Karpas-422 (cell line): ENCODE data around the gene GJB5. TPM values are rescaled to one million over a fixed set of nuclear protein-coding genes. Genes with fewer than 3 reads are reported as not detected.

ENCODE experiments used
- DNase-seq: peaks from one replicate; pipeline ENCODE4 v3.0.0-alpha.2; 2015
- H2AFZ ChIP-seq: fragments of 200-600 bp; sonication (generic); 2 replicates; pipeline ENCODE4 v1.6.1; 2014; ENCODE audit warnings: antibody characterized with exemption, low read length, mixed read lengths
- H3K27ac ChIP-seq: fragments of 200-600 bp; sonication (generic); 2 replicates; pipeline ENCODE4 v1.5.1; 2014; ENCODE audit warnings: mild to moderate bottlenecking, low read length, moderate library complexity
- H3K27me3 ChIP-seq: fragments of 200-600 bp; sonication (generic); 2 replicates; pipeline ENCODE4 v1.6.1; 2014; ENCODE audit warnings: low read length, mixed read lengths
- H3K36me3 ChIP-seq: fragments of 200-600 bp; sonication (generic); 2 replicates; pipeline ENCODE4 v1.6.1; 2014; ENCODE audit warnings: low read length, mixed read lengths; ENCODE audit not compliant: insufficient read depth
- H3K4me1 ChIP-seq: fragments of 200-600 bp; sonication (generic); 2 replicates; pipeline ENCODE4 v1.6.1; 2014; ENCODE audit warnings: mild to moderate bottlenecking, low read length, mixed read lengths
- H3K4me2 ChIP-seq: fragments of 200-600 bp; sonication (generic); 2 replicates; pipeline ENCODE4 v1.6.1; 2014; ENCODE audit warnings: low read length, low read depth, mild to moderate bottlenecking; ENCODE audit not compliant: poor library complexity, severe bottlenecking
- H3K4me3 ChIP-seq: fragments of 200-600 bp; sonication (generic); 2 replicates; pipeline ENCODE4 v1.5.1; 2014; ENCODE audit warnings: mild to moderate bottlenecking, antibody characterized with exemption, low read length, mixed read lengths
- H3K79me2 ChIP-seq: fragments of 200-600 bp; sonication (generic); 2 replicates; pipeline ENCODE4 v1.6.1; 2014; ENCODE audit warnings: mild to moderate bottlenecking, low read length, mixed read lengths
- H3K9ac ChIP-seq: fragments of 200-600 bp; sonication (generic); 2 replicates; pipeline ENCODE4 v1.6.0; 2014; ENCODE audit warnings: low read length
- H3K9me2 ChIP-seq: fragments of 200-600 bp; sonication (generic), shearing (Covaris generic); replicated peaks from 2 replicates; pipeline ENCODE4 v1.6.0; 2014; ENCODE audit warnings: mild to moderate bottlenecking, low read length, moderate library complexity; ENCODE audit not compliant: insufficient read depth
- H3K9me3 ChIP-seq: fragments of 300-700, 200-600 bp; sonication (generic); 2 replicates; pipeline ENCODE4 v1.6.1; 2014; ENCODE audit warnings: low read length, mixed read lengths
- H4K20me1 ChIP-seq: fragments of 200-600 bp; sonication (generic); 2 replicates; pipeline ENCODE4 v1.6.1; 2014; ENCODE audit warnings: mild to moderate bottlenecking, antibody characterized with exemption, low read length, low read depth; ENCODE audit not compliant: insufficient read depth
- total RNA-seq: library from RNA; depleted of rRNA; stranded (reverse); fragments of >200 nt; shearing (Covaris generic); gene quantifications from 2 replicates; pipeline ENCODE4 v1.2.3, GENCODE V29; 2014; ENCODE audit warnings: low replicate concordance

Gene GJB5
- total RNA-seq, 1 experiment from 2014 or later = not detected

- Histone ChIP-seq H3K9ac (no peak overlapping the region), H3K36me3 (no peaks in the 10 kb centered on the region), H3K9me2 (no peaks in the 10 kb centered on the region), H3K9me3 (no peaks in the 10 kb centered on the region), H3K4me2 (no peak overlapping the region), H3K27me3 (no peaks in the 10 kb centered on the region), H4K20me1 (no peaks in the 10 kb centered on the region), H3K79me2 (no peaks in the 10 kb centered on the region), H2AFZ (no peak overlapping the region), H3K4me1 (no peaks in the 10 kb centered on the region), H3K27ac (no peak overlapping the region), H3K4me3 (no peak overlapping the region)
- DNase-seq = no peak
Observed at GRCh38 chr1:34746785-34747637, 7.8 kb upstream of the GJB5 start.

GRCh38 chr1:34747638-34747941 is 7.3 kb upstream of the GJB5 start:
- Histone ChIP-seq H3K79me2 (no peaks in the 10 kb centered on the region), H3K9me3 (no peaks in the 10 kb centered on the region), H3K9me2 (no peaks in the 10 kb centered on the region), H3K27me3 (no peaks in the 10 kb centered on the region), H3K36me3 (no peaks in the 10 kb centered on the region), H3K4me2 (no peak overlapping the region), H3K27ac (no peak overlapping the region), H2AFZ (no peak overlapping the region), H3K4me3 (no peak overlapping the region), H3K9ac (no peak overlapping the region), H4K20me1 (no peaks in the 10 kb centered on the region), H3K4me1 (no peaks in the 10 kb centered on the region)
- DNase-seq = no peak

GRCh38 chr1:34749992-34750391 is 4.9 kb upstream of the GJB5 start:
- Histone ChIP-seq H2AFZ (no peak overlapping the region), H3K4me3 (no peak overlapping the region), H4K20me1 (no peaks in the 10 kb centered on the region), H3K79me2 (no peaks in the 10 kb centered on the region), H3K4me1 (no peaks in the 10 kb centered on the region), H3K4me2 (no peak overlapping the region), H3K9me3 (no peaks in the 10 kb centered on the region), H3K9me2 (no peaks in the 10 kb centered on the region), H3K9ac (no peak overlapping the region), H3K27ac (no peak overlapping the region), H3K27me3 (no peaks in the 10 kb centered on the region; the same call in 1 of the 2 replicates), H3K36me3 (no peaks in the 10 kb centered on the region)
- DNase-seq = no peak

GRCh38 chr1:34750610-34751009 is 4.2 kb upstream of the GJB5 start:
- DNase-seq = no peak
- Histone ChIP-seq H3K27me3 (no peaks in the 10 kb centered on the region; the same call in 1 of the 2 replicates), H3K27ac (no peak overlapping the region), H3K4me2 (no peak overlapping the region), H3K9me2 (no peaks in the 10 kb centered on the region), H3K9ac (no peak overlapping the region), H3K36me3 (no peaks in the 10 kb centered on the region), H3K9me3 (no peaks in the 10 kb centered on the region), H2AFZ (no peak overlapping the region), H4K20me1 (no peaks in the 10 kb centered on the region), H3K4me3 (no peak overlapping the region), H3K79me2 (no peaks in the 10 kb centered on the region), H3K4me1 (no peaks in the 10 kb centered on the region)

GRCh38 chr1:34753163-34753562 is 1.7 kb upstream of the GJB5 start:
- Histone ChIP-seq H3K9me2 (no peaks in the 10 kb centered on the region), H3K9me3 (no peaks in the 10 kb centered on the region), H3K27ac (no peak overlapping the region), H3K27me3 (no peaks in the 10 kb centered on the region; the same call in 1 of the 2 replicates), H3K4me3 (no peak overlapping the region), H3K9ac (no peak overlapping the region), H3K4me1 (no peaks in the 10 kb centered on the region), H2AFZ (no peak overlapping the region), H4K20me1 (no peaks in the 10 kb centered on the region), H3K79me2 (no peaks in the 10 kb centered on the region), H3K36me3 (no peaks in the 10 kb centered on the region), H3K4me2 (no peak overlapping the region)
- DNase-seq = no peak

GRCh38 chr1:34755961-34756360 is 1.1 kb downstream of the GJB5 start:
- no peak overlapping the region for H3K4me2 ChIP-seq
- no peaks in the 10 kb centered on the region for H3K36me3 ChIP-seq
- DNase-seq = no peak
- no peak overlapping the region for H3K4me3 ChIP-seq
- H3K27me3 ChIP-seq = no peaks in the 10 kb centered on the region; the same call in 1 of the 2 replicates
- no peak overlapping the region for H3K9ac ChIP-seq
- no peaks in the 10 kb centered on the region for H4K20me1 ChIP-seq
- H3K79me2 ChIP-seq = no peaks in the 10 kb centered on the region
- no peak overlapping the region for H2AFZ ChIP-seq
- no peaks in the 10 kb centered on the region for H3K4me1 ChIP-seq
- H3K27ac ChIP-seq = no peak overlapping the region
- no peaks in the 10 kb centered on the region for H3K9me2 ChIP-seq
- no peaks in the 10 kb centered on the region for H3K9me3 ChIP-seq

- H4K20me1 ChIP-seq = no peaks in the 10 kb centered on the region
- no peaks in the 10 kb centered on the region; the same call in 1 of the 2 replicates for H3K27me3 ChIP-seq
- H3K79me2 ChIP-seq = no peaks in the 10 kb centered on the region
- H3K4me1 ChIP-seq = no peaks in the 10 kb centered on the region
- no peaks in the 10 kb centered on the region for H3K36me3 ChIP-seq
- no peak overlapping the region for H3K9ac ChIP-seq
- no peak overlapping the region for H2AFZ ChIP-seq
- no peak overlapping the region for H3K4me2 ChIP-seq
- H3K27ac ChIP-seq = no peak overlapping the region
- H3K9me3 ChIP-seq = no peaks in the 10 kb centered on the region
- no peak for DNase-seq
- no peaks in the 10 kb centered on the region for H3K9me2 ChIP-seq
- no peak overlapping the region for H3K4me3 ChIP-seq
Observed at GRCh38 chr1:34757386-34757785, 2.5 kb downstream of the GJB5 start.

GRCh38 chr1:34758751-34759150 is 3.9 kb downstream of the GJB5 start:
- Histone ChIP-seq H3K79me2 (no peaks in the 10 kb centered on the region), H3K4me2 (no peak overlapping the region), H3K9ac (no peak overlapping the region)

More at GRCh38 chr1:34758751-34759150, 3.9 kb downstream of the GJB5 start:
- Histone ChIP-seq H3K9me2 (no peaks in the 10 kb centered on the region), H3K27ac (no peak overlapping the region), H3K4me1 (no peaks in the 10 kb centered on the region), H2AFZ (no peak overlapping the region), H4K20me1 (no peaks in the 10 kb centered on the region), H3K4me3 (no peak overlapping the region), H3K36me3 (no peaks in the 10 kb centered on the region), H3K9me3 (no peaks in the 10 kb centered on the region), H3K27me3 (no peaks in the 10 kb centered on the region)
- DNase-seq = no peak
